CD4-positive, CD25-positive, alpha-beta regulatory T cell (primary cell): ENCODE measurements around the gene SHISAL2B. TPM values are rescaled to one million over a fixed set of nuclear protein-coding genes. Genes with fewer than 3 reads are reported as not detected.

Source experiments
- ATAC-seq, 2 donors: fragments of 150-1000 bp; cut with Tn5 transposase; one replicate each; pipeline ENCODE4 v1.10.0; 2021; ENCODE audit warnings: low read depth in 2 of 2, moderate number of reproducible peaks in 2 of 2, moderate library complexity in 1 of 2
- DNase-seq, 3 donors: peaks; one replicate each; pipeline versions ENCODE4 v3.0.0 to v3.0.0-alpha.2; 2012 to 2022; ENCODE audit warnings: mixed read lengths in 1 of 3
- H3K27ac ChIP-seq: one replicate; pipeline ENCODE4 v1.7.0; 2013; ENCODE audit warnings: mild to moderate bottlenecking, low read length; ENCODE audit not compliant: insufficient read depth, poor library complexity, severe bottlenecking
- H3K27me3 ChIP-seq: one replicate; pipeline ENCODE4 v1.7.0; 2013; ENCODE audit warnings: low read length; ENCODE audit not compliant: control insufficient read depth, insufficient read depth
- H3K36me3 ChIP-seq: one replicate; pipeline ENCODE4 v1.7.0; 2013; ENCODE audit warnings: mild to moderate bottlenecking, low read length, moderate library complexity; ENCODE audit not compliant: control insufficient read depth, insufficient read depth
- H3K4me1 ChIP-seq: 2 replicates; pipeline ENCODE4 v1.7.0; 2013; ENCODE audit warnings: mild to moderate bottlenecking, low read length; ENCODE audit not compliant: insufficient read depth, control insufficient read depth, poor library complexity, severe bottlenecking
- H3K4me3 ChIP-seq: one replicate; pipeline ENCODE4 v1.7.0; 2013; ENCODE audit warnings: low read depth, mild to moderate bottlenecking, low read length, moderate library complexity
- H3K9me3 ChIP-seq, 2 experiments: 1 replicate in 1 of 2; 2 replicates in 1 of 2; pipeline ENCODE4 v1.7.0; 2013; ENCODE audit warnings: low read length in 2 of 2, mild to moderate bottlenecking in 1 of 2, moderate library complexity in 1 of 2; ENCODE audit not compliant: control insufficient read depth in 2 of 2
- H3K27ac Mint-ChIP-seq, 3 donors: one replicate each; pipeline ENCODE4 v1.8.0; 2020 to 2022; ENCODE audit warnings: mild to moderate bottlenecking in 3 of 3, mixed read lengths in 3 of 3, moderate library complexity in 2 of 3
- H3K27me3 Mint-ChIP-seq: one replicate; pipeline ENCODE4 v1.8.0; 2022; ENCODE audit warnings: mild to moderate bottlenecking, mixed read lengths
- H3K36me3 Mint-ChIP-seq: one replicate; pipeline ENCODE4 v1.8.0; 2020; ENCODE audit warnings: mixed read lengths
- H3K4me1 Mint-ChIP-seq, 4 donors: one replicate each; pipeline ENCODE4 v1.8.0; 2020 to 2022; ENCODE audit warnings: mixed read lengths in 4 of 4, mild to moderate bottlenecking in 1 of 4
- H3K4me3 Mint-ChIP-seq, 4 donors: one replicate each; pipeline ENCODE4 v1.8.0; 2020 to 2022; ENCODE audit warnings: mild to moderate bottlenecking in 4 of 4, mixed read lengths in 4 of 4, moderate library complexity in 3 of 4
- H3K9me3 Mint-ChIP-seq, 7 donors: one replicate each; pipeline ENCODE4 v1.8.0; 2020 to 2022; ENCODE audit warnings: mixed read lengths in 7 of 7, mild to moderate bottlenecking in 3 of 7, moderate library complexity in 2 of 7
- polyA plus RNA-seq, 4 donors: library from polyadenylated mRNA; unstranded; fragments of 300-500 nt; fragmentation: Illumina TruSeq; gene quantifications; one replicate each; pipeline ENCODE4 v1.2.3, GENCODE V29; 2021
- total RNA-seq: library from RNA; stranded (reverse); gene quantifications from one replicate; pipeline ENCODE4 v1.2.3, GENCODE V29; 2022

The SHISAL2B gene
- total RNA-seq, result not detected
- polyA plus RNA-seq, result not detected

- DNase-seq (peak in 1 of 3 donors; percentile 6), ATAC-seq (no peak)
- Histone ChIP-seq H3K4me1 (peaks cover 4% of the 10 kb centered on the region), H3K27me3 (peaks cover 16% of the 10 kb centered on the region), H3K4me3 (no peak within 1 kb of the TSS), H3K9me3 (no peaks in the 10 kb centered on the region), H3K36me3 (no peaks in the 10 kb centered on the region), H3K27ac (no peak within 1 kb of the TSS)
- Mint-ChIP-seq H3K36me3 (no peaks in the 10 kb centered on the region), H3K9me3 (peaks cover 0 to 4% (median 1%) of the 10 kb centered on the region in 7 donors), H3K4me1 (peaks cover 0 to 6% (median 2%) of the 10 kb centered on the region in 4 donors), H3K27ac (no peak within 1 kb of the TSS), H3K4me3 (no peak within 1 kb of the TSS), H3K27me3 (peaks cover 45% of the 10 kb centered on the region)
Observed at GRCh38 chr5:64690417-64691151, at the start of gene SHISAL2B. Gene SHISAL2B, plus strand, starts transcription at chr5:64690503. Its CDS starts 121 bp downstream, at chr5:64690624.

- Histone ChIP-seq H3K4me1 (no peaks in the 10 kb centered on the region), H3K9me3 (no peaks in the 10 kb centered on the region), H3K4me3 (no peak overlapping the region), H3K27me3 (no peaks in the 10 kb centered on the region), H3K36me3 (no peaks in the 10 kb centered on the region), H3K27ac (no peak overlapping the region)
- peaks cover 1% of the 10 kb centered on the region for H3K27me3 Mint-ChIP-seq
- H3K27ac Mint-ChIP-seq, result no peak overlapping the region
- DNase-seq (no peak), ATAC-seq (no peak)
- H3K4me1 Mint-ChIP-seq, result no peaks in the 10 kb centered on the region
- no peaks in the 10 kb centered on the region for H3K9me3 Mint-ChIP-seq
- no peaks in the 10 kb centered on the region for H3K36me3 Mint-ChIP-seq
- H3K4me3 Mint-ChIP-seq, result no peak overlapping the region
Observed at GRCh38 chr5:64644831-64645230, 45.5 kb upstream of the SHISAL2B start.

GRCh38 chr5:64646169-64646568, 44.1 kb upstream of the SHISAL2B start:
- no peaks in the 10 kb centered on the region for H3K36me3 Mint-ChIP-seq
- no peak overlapping the region for H3K27ac Mint-ChIP-seq
- Histone ChIP-seq H3K9me3 (no peaks in the 10 kb centered on the region), H3K4me1 (no peaks in the 10 kb centered on the region), H3K4me3 (no peak overlapping the region), H3K27me3 (no peaks in the 10 kb centered on the region), H3K27ac (no peak overlapping the region), H3K36me3 (no peaks in the 10 kb centered on the region)
- DNase-seq (no peak), ATAC-seq (no peak)
- no peaks in the 10 kb centered on the region for H3K4me1 Mint-ChIP-seq
- H3K4me3 Mint-ChIP-seq, result no peak overlapping the region
- H3K27me3 Mint-ChIP-seq, result no peaks in the 10 kb centered on the region
- peaks cover 0 to 2% (median 0%) of the 10 kb centered on the region in 7 donors for H3K9me3 Mint-ChIP-seq

- ATAC-seq (no peak), DNase-seq (no peak)
- H3K27ac Mint-ChIP-seq, result no peak overlapping the region
- peaks cover 0 to 4% (median 0%) of the 10 kb centered on the region in 7 donors for H3K9me3 Mint-ChIP-seq
- H3K4me1 Mint-ChIP-seq, result no peaks in the 10 kb centered on the region
- no peaks in the 10 kb centered on the region for H3K27me3 Mint-ChIP-seq
- H3K27me3 ChIP-seq, result no peaks in the 10 kb centered on the region
- no peak overlapping the region for H3K27ac ChIP-seq
- no peaks in the 10 kb centered on the region for H3K36me3 Mint-ChIP-seq
- H3K4me3 ChIP-seq, result no peak overlapping the region
- no peak overlapping the region for H3K4me3 Mint-ChIP-seq
- no peaks in the 10 kb centered on the region for H3K9me3 ChIP-seq
- no peaks in the 10 kb centered on the region for H3K4me1 ChIP-seq
- no peaks in the 10 kb centered on the region for H3K36me3 ChIP-seq
Observed at GRCh38 chr5:64649512-64649911, 40.8 kb upstream of the SHISAL2B start.

GRCh38 chr5:64653766-64654560, 36.3 kb upstream of the SHISAL2B start:
- Histone ChIP-seq H3K4me1 (no peaks in the 10 kb centered on the region), H3K9me3 (no peaks in the 10 kb centered on the region), H3K36me3 (no peaks in the 10 kb centered on the region), H3K27ac (no peak overlapping the region), H3K4me3 (no peak overlapping the region), H3K27me3 (no peaks in the 10 kb centered on the region)
- H3K4me1 Mint-ChIP-seq, result no peaks in the 10 kb centered on the region
- DNase-seq (no peak), ATAC-seq (no peak)
- peaks cover 5% of the 10 kb centered on the region for H3K27me3 Mint-ChIP-seq
- H3K36me3 Mint-ChIP-seq, result no peaks in the 10 kb centered on the region
- no peak overlapping the region for H3K27ac Mint-ChIP-seq
- H3K4me3 Mint-ChIP-seq, result no peak overlapping the region
- peaks cover 0 to 4% (median 0%) of the 10 kb centered on the region in 7 donors for H3K9me3 Mint-ChIP-seq

GRCh38 chr5:64654561-64654938, 35.8 kb upstream of the SHISAL2B start:
- Mint-ChIP-seq H3K27me3 (peaks cover 5% of the 10 kb centered on the region), H3K9me3 (peaks cover 0 to 4% (median 0%) of the 10 kb centered on the region in 7 donors), H3K4me3 (no peak overlapping the region), H3K36me3 (no peaks in the 10 kb centered on the region), H3K27ac (no peak overlapping the region), H3K4me1 (no peaks in the 10 kb centered on the region)
- no peaks in the 10 kb centered on the region for H3K9me3 ChIP-seq
- no peaks in the 10 kb centered on the region for H3K36me3 ChIP-seq
- no peak overlapping the region for H3K27ac ChIP-seq
- H3K4me1 ChIP-seq, result no peaks in the 10 kb centered on the region
- DNase-seq (no peak), ATAC-seq (no peak)
- no peaks in the 10 kb centered on the region for H3K27me3 ChIP-seq
- no peak overlapping the region for H3K4me3 ChIP-seq

GRCh38 chr5:64655596-64655995, 34.7 kb upstream of the SHISAL2B start:
- no peaks in the 10 kb centered on the region for H3K36me3 Mint-ChIP-seq

More at GRCh38 chr5:64655596-64655995, 34.7 kb upstream of the SHISAL2B start:
- ATAC-seq (no peak), DNase-seq (no peak)
- Histone ChIP-seq H3K4me1 (no peaks in the 10 kb centered on the region), H3K27me3 (peaks cover 2% of the 10 kb centered on the region), H3K27ac (no peak overlapping the region), H3K4me3 (no peak overlapping the region), H3K9me3 (no peaks in the 10 kb centered on the region), H3K36me3 (no peaks in the 10 kb centered on the region)
- H3K27ac Mint-ChIP-seq, result no peak overlapping the region
- no peaks in the 10 kb centered on the region for H3K4me1 Mint-ChIP-seq
- peaks cover 0 to 4% (median 0%) of the 10 kb centered on the region in 7 donors for H3K9me3 Mint-ChIP-seq
- H3K4me3 Mint-ChIP-seq, result no peak overlapping the region
- H3K27me3 Mint-ChIP-seq, result peaks cover 5% of the 10 kb centered on the region
